Heart left ventricle (tissue), 16 donors: ENCODE data around the gene LAPTM4A. TPM values are rescaled to one million over a fixed set of nuclear protein-coding genes. Genes with fewer than 3 reads are reported as not detected.

ENCODE experiments used
- ATAC-seq, 4 donors: fragments of 200-7000 bp; cut with Tn5 transposase; one replicate each; pipeline ENCODE4 v1.9.1; 2020 to 2022; ENCODE audit warnings: moderate library complexity in 4 of 4, mild to moderate bottlenecking in 3 of 4, moderate number of reproducible peaks in 1 of 4
- DNase-seq, 5 donors: peaks; one replicate each; pipeline ENCODE4 v3.0.0-alpha.2; 2020
- H3K27ac ChIP-seq, 12 donors: fragments of 200-600 bp; sonication (generic) in 4 of 12; one replicate each; pipeline versions ENCODE4 v1.5.0 to v1.8.0; 2016 to 2022; ENCODE audit warnings: mild to moderate bottlenecking in 2 of 12
- H3K27me3 ChIP-seq, 9 donors: fragments of 200-600 bp; sonication (generic) in 2 of 9; one replicate each; pipeline versions ENCODE4 v1.5.1 to v1.8.0; 2016 to 2022; ENCODE audit warnings: mild to moderate bottlenecking in 3 of 9
- H3K36me3 ChIP-seq, 9 donors: fragments of 200-600 bp; sonication (generic) in 2 of 9; one replicate each; pipeline versions ENCODE4 v1.5.0 to v1.8.0; 2018 to 2022; ENCODE audit warnings: mild to moderate bottlenecking in 2 of 9
- H3K4me1 ChIP-seq, 12 donors: fragments of 200-600 bp; sonication (generic) in 4 of 12; one replicate each; pipeline versions ENCODE4 v1.5.0 to v1.8.0; 2016 to 2022; ENCODE audit warnings: mild to moderate bottlenecking in 3 of 12
- H3K4me3 ChIP-seq, 12 donors: fragments of 200-600 bp; sonication (generic) in 4 of 12; one replicate each; pipeline versions ENCODE4 v1.5.0 to v1.8.0; 2017 to 2022; ENCODE audit warnings: mild to moderate bottlenecking in 9 of 12, moderate library complexity in 4 of 12
- H3K9me3 ChIP-seq, 12 donors: fragments of 200-600 bp; sonication (generic) in 4 of 12; one replicate each; pipeline versions ENCODE4 v1.5.0 to v1.8.0; 2016 to 2022; ENCODE audit warnings: mild to moderate bottlenecking in 1 of 12
- CTCF ChIP-seq, 12 donors: fragments of 200-600 bp; sonication (generic) in 4 of 12; IDR thresholded peaks; one replicate each; pipeline versions ENCODE4 v1.5.0 to v1.8.0; 2018 to 2022; ENCODE audit warnings: antibody characterized with exemption in 12 of 12, mild to moderate bottlenecking in 5 of 12
- POLR2A ChIP-seq, 2 donors: fragments of 450-650 bp; IDR thresholded peaks; one replicate each; pipeline ENCODE4 v1.6.1; 2017; ENCODE audit warnings: antibody characterized with exemption in 2 of 2, mild to moderate bottlenecking in 2 of 2, moderate library complexity in 2 of 2
- WGBS, 4 donors: extraction: QIAGEN DNeasy Blood & Tissue Kit in 2 of 4; methylation state at CpG; one replicate each; pipeline versions ENCODE4 v1.1.5 to v1.1.7; 2013 to 2018; 5-methylcytosine and 5-hydroxymethylcytosine counted together
- intact Hi-C, 10 donors: fragments of 100-400 bp; cut with DNase I; formaldehyde crosslinking; loops; one replicate each; pipeline versions ENCODE4 v1.11.1 to v1.14.2; 2022
- polyA plus RNA-seq, 2 donors: library from polyadenylated mRNA; stranded (reverse); fragments of 200-250 nt; gene quantifications; one replicate each; pipeline ENCODE4 v1.2.3, GENCODE V29; 2013
- total RNA-seq, 9 donors: library from RNA; depleted of rRNA in 2 of 9; stranded (reverse); fragments of >200 nt in 2 of 9; fragmentation: NEBNext Ultra II Directional in 3 of 9; extraction: Animal tissue kit (Norgen Biotek cat#: 25700) in 3 of 9; gene quantifications; one replicate each; pipeline versions ENCODE4 v1.1.0 to v1.2.4, GENCODE V29; 2016 to 2023
- donor health status: ischemic (EF 13 %, LVEDD 7.1; RV severe dilation, severe dysfunction).
- donor health status: healthy with polysubstance abuse.
- donor health status: DM: no; HTN: yes; CAD: no.
- donor health status: DM: no; HTN: no; CAD: no.
- donor health status: ischemic (EF 25% LVEDD 6.9; RV normal size, moderate dysfunction).
- donor health status: ischemic (EF 25% LVEDD 5.7; RV mildly dilated, moderate dysfunction).
- donor health status: healthy.
- donor health status: DM: yes; HTN: yes; CAD: no.
- donor health status: ischemic (EF 35%, LVEDD 5.7; RV mildly dilated, moderate dysfunction).
- donor health status: nonischemic (EF 11% LVEDD 7.7; RV severe dilation, severe dysfunction).
- donor health status: DM: yes; HTN: yes; CAD: no.
- donor health status: PGD.
- donor health status: ischemic (EF 29% LVEDD 5.4; RV normal size, mild dysfunction).
- donor health status: nonischemic (EF 23%, LVEDD 6.1; RV moderate dilation, normal function).

The LAPTM4A gene
- total and polyA plus RNA-seq, 11 donors = 107 to 241 (median 177) TPM

GRCh38 chr2:20019747-20020146 lies 31.7 kb downstream of the LAPTM4A start:
- no peak overlapping the region for H3K4me3 ChIP-seq
- no peak for TF ChIP-seq POLR2A (IDR thresholded peaks at IDR 0.05)
- TF ChIP-seq CTCF (IDR thresholded peaks at IDR 0.05) = no peak
- no peaks in the 10 kb centered on the region for H3K27me3 ChIP-seq
- DNase-seq = peak in 1 of 5 donors; percentile 21
- H3K4me1 ChIP-seq = no peaks in the 10 kb centered on the region
- H3K36me3 ChIP-seq = no peaks in the 10 kb centered on the region
- peak in 1 of 4 donors; percentile 36 for ATAC-seq
- WGBS, 4 donors = 72 to 85% (median 79%) methylated on average over 4 of the region's 4 CpGs
- peaks cover 0 to 18% (median 0%) of the 10 kb centered on the region in 12 donors for H3K9me3 ChIP-seq
- intact Hi-C loops = loop anchor here in 1 of 10 donors (5.0 kb wide), 1 partner anchor 33 kb away; the partner anchor contains the start of gene LAPTM4A
- no peak overlapping the region for H3K27ac ChIP-seq

- no peaks in the 10 kb centered on the region for H3K4me1 ChIP-seq
- DNase-seq (no peak), ATAC-seq (peak in 1 of 4 donors; percentile 57)
- TF ChIP-seq POLR2A (IDR thresholded peaks at IDR 0.05) = no peak
- TF ChIP-seq CTCF (IDR thresholded peaks at IDR 0.05) = no peak
- H3K27ac ChIP-seq = no peak overlapping the region
- WGBS, 4 donors = 71 to 81% (median 77%) methylated on average over 2 of the region's 2 CpGs
- H3K27me3 ChIP-seq = peaks cover 0 to 3% (median 0%) of the 10 kb centered on the region in 9 donors
- no peaks in the 10 kb centered on the region for H3K36me3 ChIP-seq
- peaks cover 0 to 19% (median 0%) of the 10 kb centered on the region in 12 donors for H3K9me3 ChIP-seq
- intact Hi-C loops = loop anchor here in 1 of 10 donors (5.0 kb wide), 1 partner anchor 34 kb away; the partner anchor contains the start of gene LAPTM4A
- no peak overlapping the region for H3K4me3 ChIP-seq
Measured at GRCh38 chr2:20018601-20019152, 32.8 kb downstream of the LAPTM4A start.

GRCh38 chr2:20016346-20016745 lies 35.1 kb downstream of the LAPTM4A start:
- no peaks in the 10 kb centered on the region for H3K36me3 ChIP-seq
- no peak overlapping the region for H3K27ac ChIP-seq
- TF ChIP-seq CTCF (IDR thresholded peaks at IDR 0.05) (no peak), POLR2A (IDR thresholded peaks at IDR 0.05) (no peak)
- no peak for DNase-seq
- H3K4me3 ChIP-seq = no peak overlapping the region
- peaks cover 0 to 16% (median 9%) of the 10 kb centered on the region in 12 donors for H3K4me1 ChIP-seq
- ATAC-seq = no peak
- intact Hi-C loops = loop anchor here in 3 of 10 donors (2.0 to 5.0 kb wide), 3 partner anchors 36 to 78 kb away; partner anchors contain the start of gene LAPTM4A (in 1 of the 3)
- peaks cover 0 to 26% (median 0%) of the 10 kb centered on the region in 9 donors for H3K27me3 ChIP-seq
- H3K9me3 ChIP-seq = peaks cover 0 to 12% (median 0%) of the 10 kb centered on the region in 12 donors

GRCh38 chr2:20015482-20016083 lies 35.8 kb downstream of the LAPTM4A start:
- Histone ChIP-seq H3K27me3 (peaks cover 0 to 34% (median 2%) of the 10 kb centered on the region in 9 donors), H3K27ac (no peak overlapping the region), H3K4me1 (peaks cover 0 to 16% (median 9%) of the 10 kb centered on the region in 12 donors), H3K9me3 (peaks cover 0 to 8% (median 0%) of the 10 kb centered on the region in 12 donors), H3K4me3 (no peak overlapping the region), H3K36me3 (no peaks in the 10 kb centered on the region)
- peak; percentile 44 to 72 (median 67) for TF ChIP-seq CTCF (IDR thresholded peaks at IDR 0.05)
- TF ChIP-seq POLR2A (IDR thresholded peaks at IDR 0.05) = no peak
- intact Hi-C loops = loop anchor here in 9 of 10 donors (1.0 to 5.0 kb wide), 7 partner anchors 37 to 83 kb away; partner anchors contain the start of gene LAPTM4A (in 1 of the 9)
- no peak for DNase-seq
- ATAC-seq = peak in 3 of 4 donors; percentile 40 to 56 (median 55)
- WGBS, 4 donors = 7 to 12% (median 8%) methylated on average over 2 of the region's 2 CpGs
